Stimulated activated CD4-positive, alpha-beta T cell treated with anti-CD3 and anti-CD28 coated beads, Interleukin-1b, Interleukin-23, amount 100 ng/mL, for 1 hour (primary cell): Measurements from ENCODE around the gene SLC25A17.
"Not testable (repeated sequence)": the region's sequence is repeated elsewhere in the genome, so short reads cannot be mapped to it uniquely, and the experiment has no call there.

Source experiments
- DNase-seq, 2 donors: peaks; one replicate each; pipeline ENCODE4 v3.0.0-alpha.2; 2020; ENCODE audit warnings: low read depth in 2 of 2

The SLC25A17 gene

DNA sequence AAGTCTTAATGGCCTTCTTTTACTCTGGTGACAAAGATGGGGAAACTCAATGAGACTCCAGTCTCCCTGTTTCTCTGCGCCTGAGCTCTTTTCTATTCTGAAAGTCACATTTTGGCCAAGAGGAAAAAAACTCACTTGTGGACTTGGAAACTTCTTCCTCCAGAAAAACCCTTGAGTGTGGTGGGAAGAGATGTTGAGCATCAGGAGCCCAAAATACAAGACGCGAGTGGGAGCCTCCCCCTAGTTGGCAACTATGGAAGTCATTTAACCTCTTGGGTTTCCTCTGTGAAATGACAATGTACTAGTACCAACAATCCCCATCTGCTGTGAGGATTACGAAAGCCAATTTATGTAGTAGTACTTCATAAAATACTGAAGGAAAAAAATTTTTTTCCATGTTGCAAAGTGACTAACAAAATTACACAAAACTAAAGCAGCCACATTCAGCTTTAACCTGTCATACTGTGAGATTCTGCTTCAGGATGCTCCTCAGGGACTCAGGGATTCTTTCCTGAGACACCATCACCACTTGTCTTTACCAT, 524 bp upstream of the SLC25A17 start:
- DNase-seq = no peak

DNA sequence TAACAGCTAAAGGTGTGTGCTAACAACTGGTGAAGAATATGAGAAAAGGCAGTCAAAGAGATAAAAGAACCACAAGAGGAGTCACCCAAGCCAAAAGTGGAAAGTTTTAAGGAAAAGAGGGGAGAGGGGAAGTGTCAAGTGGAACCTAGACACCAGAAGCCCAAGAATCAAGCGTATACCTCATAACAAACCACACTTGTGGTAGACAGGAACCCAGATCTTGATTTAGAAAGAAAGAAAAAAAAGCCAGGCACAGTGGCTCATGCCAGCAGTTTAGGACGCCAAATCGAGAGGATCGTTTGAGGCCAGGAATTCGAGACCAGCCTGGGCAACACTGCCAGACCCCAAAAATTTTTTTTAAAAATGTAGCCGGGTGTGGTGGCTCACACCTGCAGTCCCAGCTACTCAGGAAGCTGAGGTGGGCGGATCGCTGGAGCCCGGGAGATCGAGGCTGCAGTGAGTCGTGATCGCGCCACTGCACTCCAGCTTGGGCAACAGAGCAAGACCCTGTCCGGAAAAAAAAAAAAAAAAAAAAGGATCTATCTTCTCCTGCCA, 877 bp downstream of the SLC25A17 start:
- no peak for DNase-seq

DNA sequence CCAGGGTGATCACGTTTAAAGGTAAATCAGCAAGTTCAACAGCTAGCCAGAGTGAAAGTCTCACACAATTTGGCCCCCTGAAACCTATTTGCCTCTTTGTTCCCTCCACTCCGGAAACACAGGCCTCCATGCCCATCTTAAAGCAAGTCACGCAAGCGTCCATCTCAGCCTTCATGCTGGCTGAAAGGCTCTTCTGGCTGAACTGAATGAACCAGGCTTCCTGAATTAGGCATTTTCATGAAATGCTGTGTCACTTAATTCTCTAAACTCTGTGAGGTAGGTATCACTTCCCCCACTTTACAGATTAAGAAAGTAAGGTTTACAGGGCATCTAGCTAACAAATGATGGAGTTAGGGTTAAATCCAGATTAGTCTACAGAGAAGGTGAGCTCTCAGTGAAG, 1.4 kb downstream of the SLC25A17 start:
- no peak for DNase-seq

DNA sequence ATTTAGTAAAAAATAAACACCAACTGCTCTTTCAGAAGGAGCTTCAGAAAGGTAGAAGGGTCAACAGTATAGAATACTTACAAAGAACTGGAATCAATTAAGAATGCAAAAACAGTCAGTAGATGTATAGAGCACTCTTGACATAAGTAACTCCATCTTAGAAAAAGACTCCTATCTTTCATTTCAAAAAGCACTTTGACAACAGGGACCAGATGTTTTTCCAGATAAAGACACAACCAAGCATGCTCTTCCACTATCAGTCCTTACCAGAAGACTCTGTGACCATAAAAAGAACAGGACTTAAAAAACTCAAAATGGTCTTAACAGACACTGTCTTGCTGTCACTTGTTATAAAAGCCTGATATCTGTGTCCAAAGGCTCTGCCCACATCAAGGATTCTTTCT, 5.2 kb downstream of the SLC25A17 start:
- DNase-seq = no peak

DNA sequence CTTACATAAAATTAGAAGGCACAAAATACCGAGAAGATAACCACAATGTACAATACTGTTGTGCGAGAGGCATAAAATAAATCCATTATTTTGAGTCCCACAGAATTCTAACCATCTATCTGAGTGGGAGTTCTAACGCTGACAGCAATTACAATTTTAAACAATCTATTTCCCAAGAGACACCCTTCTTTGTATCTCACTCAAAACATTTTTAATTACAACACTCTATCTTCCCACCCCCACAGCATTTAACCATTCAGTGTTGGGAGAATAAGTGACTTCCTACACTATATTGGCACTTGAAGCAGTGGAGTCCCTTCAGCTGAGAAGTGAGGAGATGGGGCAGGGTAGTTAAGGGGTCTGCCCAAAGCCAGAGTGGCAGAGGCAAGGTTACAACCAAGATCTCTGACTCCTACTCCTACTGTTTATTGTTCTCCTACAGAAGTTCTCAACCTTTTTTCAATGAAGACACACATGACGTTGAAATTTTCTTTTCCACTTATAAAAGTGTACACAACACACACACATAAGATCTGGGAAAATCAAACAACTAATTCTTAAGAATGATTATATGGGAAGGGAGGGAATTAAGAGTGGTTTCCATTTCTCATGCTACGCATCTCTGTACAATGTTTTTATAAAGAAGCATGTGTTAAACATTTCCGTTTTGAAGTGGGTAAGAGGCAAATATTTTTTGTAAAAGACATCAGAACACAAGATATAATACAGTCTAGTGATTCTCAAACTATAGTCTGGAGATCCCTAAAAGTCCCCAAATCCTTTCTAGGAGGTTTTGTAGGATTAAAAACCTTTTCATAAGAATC, 10.9 kb downstream of the SLC25A17 start:
- no peak for DNase-seq

DNA sequence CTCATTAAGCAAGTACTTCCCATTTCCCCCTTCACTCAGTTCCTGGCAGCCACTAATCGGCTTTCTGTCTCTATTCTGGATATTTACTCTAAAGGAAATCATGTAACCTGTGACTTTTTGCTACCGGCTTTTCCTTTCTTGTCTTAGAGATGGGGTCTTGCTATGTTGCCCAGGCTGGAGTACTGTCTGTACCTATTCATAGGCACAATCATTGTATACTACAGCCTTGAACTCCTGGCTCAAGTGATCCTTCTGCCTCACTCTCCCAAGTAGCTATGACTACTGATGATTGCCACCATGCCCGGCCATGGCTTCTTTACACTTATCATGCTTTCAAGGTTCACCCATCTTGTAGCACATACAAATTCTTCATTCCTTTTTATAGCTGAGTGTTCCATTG, 12.4 kb downstream of the SLC25A17 start:
- no peak for DNase-seq

DNA sequence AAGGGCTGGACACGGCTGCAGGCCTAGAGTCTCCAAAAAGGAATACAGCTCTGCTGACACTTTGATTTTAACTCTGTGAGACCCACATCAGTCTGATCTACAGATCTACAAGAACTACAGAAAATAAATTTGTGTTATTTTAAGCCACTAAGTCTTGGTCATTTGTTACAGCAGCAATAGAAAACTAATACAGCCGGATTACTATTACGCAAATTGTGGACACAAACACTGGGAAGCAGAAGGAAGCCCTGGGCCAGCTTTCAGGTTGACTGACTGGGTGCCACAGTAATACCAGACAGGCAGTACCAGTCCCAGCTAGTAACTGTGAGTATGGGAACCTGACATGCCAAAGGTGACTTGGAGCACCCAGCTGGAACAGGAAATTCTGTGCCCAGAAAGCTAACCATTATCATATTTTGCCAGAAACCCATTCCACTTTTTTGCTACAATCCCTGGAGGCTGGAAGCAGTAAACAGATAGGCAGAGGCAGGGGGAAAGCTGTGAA, 13.4 kb downstream of the SLC25A17 start:
- no peak for DNase-seq

DNA sequence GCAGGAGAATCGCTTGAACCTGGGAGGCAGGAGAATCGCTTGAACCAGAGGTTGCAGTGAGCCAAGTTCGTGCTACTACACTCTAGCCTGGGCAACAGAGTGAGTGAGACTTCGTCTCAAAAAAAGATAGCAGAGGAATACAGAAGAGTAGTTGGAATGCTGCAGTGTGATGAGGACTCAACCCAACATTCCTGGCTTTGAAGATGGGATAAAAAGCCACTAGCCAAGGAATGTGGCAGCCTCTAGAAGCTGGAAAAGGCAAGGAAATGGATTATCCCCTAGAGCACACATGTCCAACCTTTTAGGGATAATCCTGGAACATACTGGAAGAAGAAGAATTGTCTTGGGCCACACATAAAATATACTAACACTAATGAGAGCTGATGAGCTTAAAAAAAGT, 13.9 kb downstream of the SLC25A17 start:
- DNase-seq = no peak

DNA sequence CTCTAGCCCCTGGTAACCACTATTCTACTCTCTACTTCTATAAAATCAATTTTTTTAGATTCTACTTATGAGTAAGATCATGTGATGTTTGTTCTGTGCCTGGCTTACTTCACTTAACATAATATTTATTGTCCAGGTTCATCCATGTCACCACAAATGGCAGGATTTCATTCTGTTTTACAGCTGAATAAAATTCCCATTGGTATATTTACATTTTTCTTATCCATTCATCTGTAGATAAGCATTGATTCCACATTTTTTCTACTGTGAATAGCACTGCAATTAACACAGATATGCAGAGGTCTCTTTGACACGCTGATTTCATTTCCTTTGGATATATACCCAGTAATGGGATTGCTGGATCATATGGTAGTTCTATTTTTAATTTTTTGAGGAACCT, 15.8 kb downstream of the SLC25A17 start:
- DNase-seq = no peak

DNA sequence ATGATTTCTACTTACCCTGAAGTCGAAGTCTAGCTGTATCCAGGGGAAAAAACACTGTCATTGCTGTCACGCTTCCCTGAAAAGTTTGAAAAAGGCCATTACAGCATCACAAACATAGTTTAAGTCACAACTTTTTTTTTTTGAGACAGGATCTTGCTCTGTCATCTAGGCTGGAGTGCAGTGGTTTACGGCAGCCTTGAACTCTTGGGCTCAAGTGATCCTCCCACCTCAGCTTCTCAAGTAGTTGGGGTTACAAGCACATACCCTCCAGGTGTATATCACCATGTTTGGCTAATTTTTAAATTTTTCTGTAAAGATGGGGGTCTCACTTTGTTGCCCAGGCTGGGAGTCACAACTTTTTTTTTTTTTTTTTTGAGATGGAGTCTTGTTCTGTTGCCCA, 20.1 kb downstream of the SLC25A17 start:
- no peak for DNase-seq

DNA sequence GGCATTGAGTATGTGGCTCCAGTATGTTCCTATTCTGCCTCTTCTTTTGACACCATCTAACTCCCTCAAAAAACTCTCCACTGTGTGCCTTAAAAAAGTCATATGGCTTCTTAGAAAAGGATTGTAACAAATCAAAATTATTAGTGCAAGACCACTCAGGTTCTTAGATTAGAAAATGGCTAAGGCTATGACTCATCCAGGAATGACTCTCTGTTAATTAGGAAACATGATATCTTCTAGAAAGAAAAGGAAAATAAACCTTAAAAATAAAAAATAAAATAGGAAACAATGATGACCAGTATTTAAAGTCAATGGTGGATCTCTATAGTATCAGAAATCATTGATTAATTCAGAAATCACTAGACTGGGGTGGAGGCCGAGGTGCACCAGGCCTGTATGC, 21.7 kb downstream of the SLC25A17 start:
- no peak for DNase-seq

DNA sequence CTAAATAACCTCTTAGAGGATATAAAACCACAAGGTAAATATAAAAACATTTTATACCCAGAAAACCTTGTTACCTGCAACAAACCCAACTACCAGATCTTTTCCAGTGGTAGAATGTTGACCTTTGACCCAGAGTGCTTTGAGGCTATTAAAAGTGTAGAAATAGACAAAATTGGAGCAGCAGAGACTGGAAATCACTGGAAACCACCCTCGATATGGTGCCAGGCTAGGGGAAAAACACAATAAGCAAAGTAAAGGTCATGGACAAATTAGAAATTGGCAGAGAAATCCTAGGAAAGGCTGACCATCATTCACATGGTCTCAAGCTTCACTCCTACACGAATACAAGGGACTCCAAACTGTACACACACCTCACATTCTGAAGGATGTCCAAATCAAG, 26.7 kb downstream of the SLC25A17 start:
- DNase-seq = no peak

DNA sequence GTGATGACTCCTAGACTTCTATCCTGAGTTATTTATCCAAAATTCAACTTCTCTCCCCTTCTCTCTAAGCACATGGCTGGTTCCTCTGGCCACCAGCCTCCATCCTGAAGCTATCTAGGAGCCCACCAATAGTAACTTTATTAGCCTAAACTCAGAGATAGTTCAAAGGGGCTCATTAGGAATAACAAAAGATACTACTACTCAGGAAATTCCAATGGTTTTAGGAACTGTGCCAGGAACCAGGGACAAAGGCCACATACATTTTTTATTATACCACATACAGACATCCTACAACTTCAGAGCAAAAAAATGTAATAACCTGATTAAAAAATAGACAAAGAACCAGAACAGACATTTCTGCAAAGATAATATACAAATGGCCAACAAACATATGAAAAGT, 27.9 kb downstream of the SLC25A17 start:
- DNase-seq = no peak

DNA sequence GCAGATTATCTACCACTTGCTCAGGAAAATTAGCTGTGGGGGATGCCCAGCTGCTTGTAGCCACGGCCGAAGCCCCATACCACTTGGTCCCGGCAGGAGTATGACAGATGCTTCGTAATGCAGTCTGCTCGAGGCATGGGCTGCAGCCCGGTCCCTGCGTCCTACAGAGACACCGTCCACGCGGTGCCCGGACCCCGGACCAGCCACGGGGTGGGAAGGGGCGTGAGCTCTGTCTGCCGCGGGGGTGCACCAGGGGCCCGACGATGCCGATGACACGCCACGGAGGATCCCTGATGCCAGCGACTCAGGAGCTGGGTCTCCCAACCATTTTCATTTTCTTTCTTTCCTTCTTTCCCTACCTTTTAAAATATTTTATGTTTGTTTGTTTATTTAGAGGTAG, 30.0 kb downstream of the SLC25A17 start:
- DNase-seq = no peak

DNA sequence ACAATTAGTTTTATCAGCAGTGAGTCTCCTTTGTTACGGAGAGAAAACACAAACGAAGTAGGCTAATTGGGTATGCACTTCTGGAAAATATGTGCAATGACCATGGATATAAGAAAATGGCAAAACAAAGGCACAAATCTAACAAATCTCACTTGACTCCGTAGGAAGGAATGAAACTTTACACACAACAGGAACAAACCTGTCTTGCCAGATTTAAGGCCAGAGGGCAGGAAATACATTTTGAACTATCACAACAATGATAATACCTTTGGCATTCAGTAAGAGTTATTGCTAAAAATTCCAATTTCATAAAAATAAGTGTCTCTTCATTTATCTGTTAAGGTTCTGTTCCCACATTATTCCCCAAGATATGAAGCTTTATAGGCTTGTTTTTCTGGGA, 36.6 kb downstream of the SLC25A17 start:
- DNase-seq = no peak

DNA sequence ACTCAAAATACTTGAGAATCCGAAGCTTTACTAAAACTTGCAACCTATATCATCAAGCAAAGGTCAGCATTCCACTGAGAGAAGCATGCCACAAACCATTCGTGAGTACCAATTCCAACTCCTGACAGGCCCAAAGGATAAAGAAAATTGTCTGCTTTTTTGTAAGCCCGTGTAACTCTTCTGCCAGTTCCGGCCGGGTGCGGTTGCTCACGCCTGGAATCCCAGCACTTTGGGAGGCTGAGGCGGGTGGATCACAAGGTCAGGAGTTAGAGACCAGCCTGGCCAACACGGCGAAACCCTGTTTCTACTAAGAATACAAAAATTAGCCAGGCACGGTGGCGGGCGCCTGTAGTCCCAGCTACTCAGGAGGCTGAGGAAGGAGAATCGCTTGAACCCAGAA, 37.4 kb downstream of the SLC25A17 start:
- DNase-seq = not testable (repeated sequence)

DNA sequence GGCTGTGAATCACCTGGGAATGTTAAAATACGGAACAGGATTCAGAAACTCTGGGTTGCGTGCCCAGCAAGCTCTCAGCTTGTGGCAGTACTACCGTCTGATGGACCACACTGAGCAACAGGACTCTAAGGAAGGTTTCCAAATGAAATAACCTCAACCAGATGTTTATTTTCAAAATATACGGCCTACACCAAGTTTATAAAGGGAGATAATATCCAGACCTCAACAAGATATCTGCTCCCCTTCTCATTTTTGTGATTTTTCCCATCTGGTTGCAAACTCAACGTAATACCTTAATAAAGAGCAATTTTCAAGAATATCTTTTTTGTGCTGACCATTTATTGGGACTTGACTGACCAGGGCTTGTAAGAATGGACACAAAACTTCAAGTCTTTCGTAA, 49.4 kb downstream of the SLC25A17 start:
- DNase-seq = no peak

DNA sequence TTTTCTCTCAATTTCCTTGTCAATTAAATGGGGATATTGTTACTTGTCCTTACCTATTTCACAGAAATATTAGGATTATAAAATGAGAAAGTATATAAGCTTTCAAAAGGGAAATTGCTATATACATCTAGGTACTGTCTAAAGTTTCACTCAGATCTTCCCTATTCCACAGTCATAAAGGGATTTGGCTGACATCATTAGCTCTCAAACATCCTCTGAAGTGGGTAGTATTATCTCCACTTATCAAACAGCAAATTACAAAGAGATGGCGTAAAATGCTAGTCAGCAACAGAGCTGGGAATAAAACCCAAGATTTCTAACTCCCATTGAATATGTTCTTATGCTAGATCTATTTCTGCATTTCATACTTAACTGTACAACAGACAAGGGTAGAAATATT, 50.9 kb downstream of the SLC25A17 start:
- DNase-seq = no peak

DNA sequence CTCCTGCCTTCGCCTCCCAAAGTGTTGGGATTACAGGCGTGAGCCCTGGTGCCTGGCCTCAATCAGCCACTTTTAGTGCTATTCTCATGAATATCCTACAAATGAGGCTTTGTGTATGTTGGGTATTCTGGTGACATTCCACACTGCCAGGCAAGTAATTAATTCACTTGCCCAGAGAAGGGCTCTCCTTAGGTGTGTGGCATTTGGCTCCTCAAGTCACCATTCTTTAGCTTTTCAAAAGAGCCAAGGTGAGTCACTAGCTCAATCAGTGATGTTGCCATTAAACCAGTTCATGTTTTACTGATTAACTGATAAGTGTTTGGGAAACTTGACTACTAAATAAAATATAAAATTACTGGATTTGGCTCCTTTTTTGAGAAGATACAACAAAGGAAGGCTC, 52.2 kb downstream of the SLC25A17 start:
- DNase-seq = no peak

DNA sequence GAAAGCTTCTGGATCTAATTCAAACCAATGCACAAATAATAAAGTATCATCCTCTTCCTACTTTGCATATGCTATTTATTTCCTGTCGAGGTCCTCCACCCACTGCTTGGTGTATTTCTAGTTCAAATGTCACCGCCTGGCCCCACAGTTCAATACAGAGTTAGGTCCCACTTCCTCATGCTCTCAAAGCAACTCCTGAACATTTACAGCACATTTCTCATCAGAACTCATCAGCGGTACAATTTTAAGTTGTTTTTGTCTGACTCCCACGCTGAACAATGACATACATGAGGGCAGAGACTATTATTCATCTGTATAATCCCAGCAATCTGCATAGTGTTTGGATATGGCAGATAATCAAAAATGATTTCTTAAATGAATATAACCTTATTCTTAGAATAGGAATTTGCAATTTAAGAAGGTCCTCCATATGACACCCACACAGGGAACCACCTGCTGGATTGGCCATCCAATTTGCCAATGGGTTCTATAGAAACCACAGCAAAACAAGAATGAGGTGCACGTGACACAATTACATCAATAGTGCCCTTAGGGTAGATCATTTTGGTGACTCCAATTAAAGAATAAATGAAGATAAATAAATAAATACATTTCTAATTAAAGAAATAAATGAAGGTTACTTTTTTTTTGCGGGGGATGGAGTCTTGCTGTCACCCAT, 54.2 kb downstream of the SLC25A17 start:
- no peak for DNase-seq

DNA sequence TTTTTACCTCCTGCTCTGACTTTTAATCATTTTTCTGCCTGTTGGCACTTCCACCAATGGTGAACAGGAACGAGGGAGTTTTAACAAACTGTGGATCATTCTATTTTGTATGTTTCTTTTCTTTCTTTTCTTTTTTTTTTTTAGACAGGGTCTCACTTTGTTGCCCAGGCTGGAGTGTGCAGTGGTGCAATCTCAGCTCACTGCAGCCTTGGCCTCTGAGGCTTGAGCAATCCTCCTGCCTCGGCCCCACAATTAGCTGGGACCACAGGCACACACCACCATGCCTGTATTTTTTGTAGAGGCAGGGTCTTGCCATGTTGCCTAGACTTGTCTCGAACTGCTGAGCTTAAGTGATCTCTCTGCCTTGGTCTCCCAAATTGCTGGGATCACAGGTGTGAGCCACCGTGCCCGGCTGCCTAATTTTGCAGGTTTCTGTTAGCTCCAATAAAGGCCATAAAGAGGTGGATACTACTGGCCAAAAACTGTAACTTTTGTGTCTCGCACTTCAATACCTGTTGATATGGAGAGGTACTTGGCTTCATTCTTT, 59.8 kb downstream of the SLC25A17 start:
- DNase-seq = no peak

DNA sequence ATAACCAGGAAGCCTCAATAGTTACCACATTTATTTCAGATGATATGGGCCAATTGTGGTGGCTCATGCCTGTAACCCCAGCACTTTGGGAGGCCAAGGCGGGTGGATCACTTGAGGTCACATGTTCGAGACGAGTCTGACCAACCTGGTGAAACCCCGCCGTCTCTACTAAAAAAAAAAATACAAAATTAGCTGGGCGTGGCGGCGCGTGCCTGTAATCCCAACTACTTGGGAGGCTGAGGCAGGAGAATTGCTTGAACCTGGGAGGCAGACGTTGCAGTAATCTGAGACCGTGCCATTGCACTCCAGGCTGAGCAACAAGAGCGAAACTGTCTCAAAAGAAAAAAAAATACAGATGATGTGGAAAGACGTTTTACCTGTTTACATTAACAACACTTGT, 60.3 kb downstream of the SLC25A17 start:
- not testable (repeated sequence) for DNase-seq
